Astrocyte (in vitro differentiated cells and primary cell): ENCODE results near the gene EML3. TPM values are rescaled to one million over a fixed set of nuclear protein-coding genes. Genes with fewer than 3 reads are reported as not detected.
A peak's percentile ranks its signal among the peaks of the same experiment; 100 is the strongest.

Source experiments
- DNase-seq: peaks from one replicate; pipeline ENCODE4 v3.0.0-alpha.2; 2010; ENCODE audit warnings: low read depth
- FAIRE-seq: peaks from 2 replicates; lab custom pipeline; 2011; peaks lifted over from hg19 to GRCh38; lab: Jason Lieb, UNC
- H2AFZ ChIP-seq: 2 replicates; pipeline ENCODE4 v1.6.0; 2012; ENCODE audit warnings: low read depth, low read length, inconsistent platforms
- H3K27ac ChIP-seq: 2 replicates; pipeline ENCODE4 v1.5.1; 2011; ENCODE audit warnings: low read depth, low read length, inconsistent platforms
- H3K27me3 ChIP-seq: 2 replicates; pipeline ENCODE4 v1.6.0; 2011; ENCODE audit warnings: low read length, inconsistent platforms; ENCODE audit not compliant: insufficient read depth
- H3K36me3 ChIP-seq: 2 replicates; pipeline ENCODE4 v1.5.1; 2011; ENCODE audit warnings: low read length, inconsistent platforms; ENCODE audit not compliant: insufficient read depth
- H3K4me1 ChIP-seq: 2 replicates; pipeline ENCODE4 v1.5.1; 2011; ENCODE audit warnings: low read length, inconsistent platforms; ENCODE audit not compliant: insufficient read depth
- H3K4me2 ChIP-seq: 2 replicates; pipeline ENCODE4 v1.6.0; 2012; ENCODE audit warnings: low read length, inconsistent platforms
- H3K4me3 ChIP-seq: 2 replicates; pipeline ENCODE4 v1.5.1; 2011; ENCODE audit warnings: low read depth, mild to moderate bottlenecking, low read length, inconsistent platforms; ENCODE audit not compliant: insufficient read depth
- H3K79me2 ChIP-seq: 2 replicates; pipeline ENCODE4 v1.6.0; 2012; ENCODE audit warnings: mild to moderate bottlenecking, low read length, inconsistent platforms; ENCODE audit not compliant: insufficient read depth
- H3K9ac ChIP-seq: 2 replicates; pipeline ENCODE4 v1.6.0; 2012; ENCODE audit warnings: mild to moderate bottlenecking, low read length, inconsistent platforms
- H3K9me3 ChIP-seq: 2 replicates; pipeline ENCODE4 v1.5.1; 2012; ENCODE audit warnings: low read depth, mild to moderate bottlenecking, low read length, inconsistent platforms; ENCODE audit not compliant: insufficient read depth
- H4K20me1 ChIP-seq: 2 replicates; pipeline ENCODE4 v1.6.0; 2012; ENCODE audit warnings: low read length, inconsistent platforms; ENCODE audit not compliant: insufficient read depth
- H3K27ac Mint-ChIP-seq: one replicate; pipeline ENCODE4 v1.8.0; 2021; ENCODE audit warnings: mild to moderate bottlenecking, mixed read lengths; ENCODE audit not compliant: unreplicated experiment
- H3K27me3 Mint-ChIP-seq: one replicate; pipeline ENCODE4 v1.8.0; 2021; ENCODE audit warnings: low read depth, mixed read lengths; ENCODE audit not compliant: unreplicated experiment
- H3K36me3 Mint-ChIP-seq: one replicate; pipeline ENCODE4 v1.8.0; 2021; ENCODE audit warnings: low read depth, mixed read lengths; ENCODE audit not compliant: unreplicated experiment
- H3K4me1 Mint-ChIP-seq: one replicate; pipeline ENCODE4 v1.8.0; 2021; ENCODE audit warnings: low read depth, mixed read lengths; ENCODE audit not compliant: unreplicated experiment
- H3K4me3 Mint-ChIP-seq: one replicate; pipeline ENCODE4 v1.8.0; 2021; ENCODE audit warnings: mild to moderate bottlenecking, moderate library complexity, mixed read lengths; ENCODE audit not compliant: unreplicated experiment
- H3K9me3 Mint-ChIP-seq: one replicate; pipeline ENCODE4 v1.8.0; 2021; ENCODE audit warnings: mild to moderate bottlenecking, mixed read lengths; ENCODE audit not compliant: unreplicated experiment
- EZH2 ChIP-seq: IDR thresholded peaks from 2 replicates; pipeline ENCODE4 v1.6.1; 2012; ENCODE audit warnings: mild to moderate bottlenecking, low read length, inconsistent platforms; ENCODE audit not compliant: insufficient read depth
- total RNA-seq: library from RNA; stranded (reverse); gene quantifications from 2 replicates; pipeline ENCODE4 v1.2.1, GENCODE V29; 2021
- TF ChIP-seq, protein P1 (sequence below): IDR thresholded peaks from 2 replicates; pipeline ENCODE4 v1.5.1; 2011; ENCODE audit warnings: low read depth, mild to moderate bottlenecking, inconsistent platforms, low read length, moderate library complexity; ENCODE audit not compliant: insufficient read depth

EML3 gene
- total RNA-seq, 1 donor from 2014 or later, result 25.5 TPM

DNA sequence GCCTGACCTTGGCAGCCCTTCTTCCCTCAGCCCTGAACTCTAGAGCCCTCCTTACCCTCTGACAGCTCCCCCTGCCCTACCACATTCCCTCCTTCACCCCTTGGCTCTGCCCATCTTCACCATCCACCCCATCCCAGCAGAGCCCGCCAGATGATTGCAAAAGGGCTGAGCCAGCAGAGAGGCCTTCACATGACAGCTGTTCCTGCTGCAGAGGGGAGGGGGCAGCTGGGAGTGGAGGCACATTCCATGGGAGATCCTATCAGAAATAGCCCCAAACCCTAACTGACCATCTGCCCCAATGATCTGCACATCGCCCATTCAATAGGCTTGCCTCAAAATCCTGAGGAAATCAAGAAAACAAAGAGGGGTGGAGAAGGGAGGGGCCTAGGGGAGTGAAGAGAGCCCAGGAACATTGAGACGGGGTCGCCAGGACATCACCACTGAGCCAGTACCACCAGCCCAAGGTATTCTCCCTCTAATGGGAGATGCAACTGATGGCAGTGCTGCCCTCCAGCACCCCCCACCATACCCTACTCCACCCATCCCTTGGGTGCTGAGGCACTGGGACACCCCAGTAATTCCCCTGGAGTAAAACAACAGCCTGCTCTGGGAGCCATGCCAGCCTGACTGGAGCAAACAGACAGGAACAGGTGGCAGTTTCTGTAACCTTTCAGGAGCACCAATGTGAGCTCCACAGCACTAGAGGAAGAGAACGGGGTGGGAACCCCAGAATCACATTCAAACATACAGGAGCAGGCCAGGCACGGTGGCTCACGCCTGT, 58.0 kb downstream of the EML3 start:
- peaks cover 11% of the 10 kb centered on the region for H3K36me3 ChIP-seq
- H3K4me1 Mint-ChIP-seq, result peaks cover 60% of the 10 kb centered on the region
- peaks cover 12% of the 10 kb centered on the region for H3K36me3 Mint-ChIP-seq
- peaks cover 26% of the 10 kb centered on the region for H4K20me1 ChIP-seq
- FAIRE-seq, result no peak
- peak overlapping the region; percentile 93 for H3K4me2 ChIP-seq
- peak overlapping the region; percentile 91 for H3K27ac Mint-ChIP-seq
- no peak overlapping the region for H2AFZ ChIP-seq
- peak overlapping the region; percentile 97 for H3K27ac ChIP-seq
- H3K9me3 ChIP-seq, result no peaks in the 10 kb centered on the region
- H3K4me1 ChIP-seq, result peaks cover 68% of the 10 kb centered on the region
- H3K79me2 ChIP-seq, result peaks cover 14% of the 10 kb centered on the region
- no peaks in the 10 kb centered on the region for H3K27me3 ChIP-seq
- DNase-seq, result no peak
- no peaks in the 10 kb centered on the region for H3K27me3 Mint-ChIP-seq
- no peak overlapping the region for H3K4me3 ChIP-seq
- TF ChIP-seq, protein P1, sequence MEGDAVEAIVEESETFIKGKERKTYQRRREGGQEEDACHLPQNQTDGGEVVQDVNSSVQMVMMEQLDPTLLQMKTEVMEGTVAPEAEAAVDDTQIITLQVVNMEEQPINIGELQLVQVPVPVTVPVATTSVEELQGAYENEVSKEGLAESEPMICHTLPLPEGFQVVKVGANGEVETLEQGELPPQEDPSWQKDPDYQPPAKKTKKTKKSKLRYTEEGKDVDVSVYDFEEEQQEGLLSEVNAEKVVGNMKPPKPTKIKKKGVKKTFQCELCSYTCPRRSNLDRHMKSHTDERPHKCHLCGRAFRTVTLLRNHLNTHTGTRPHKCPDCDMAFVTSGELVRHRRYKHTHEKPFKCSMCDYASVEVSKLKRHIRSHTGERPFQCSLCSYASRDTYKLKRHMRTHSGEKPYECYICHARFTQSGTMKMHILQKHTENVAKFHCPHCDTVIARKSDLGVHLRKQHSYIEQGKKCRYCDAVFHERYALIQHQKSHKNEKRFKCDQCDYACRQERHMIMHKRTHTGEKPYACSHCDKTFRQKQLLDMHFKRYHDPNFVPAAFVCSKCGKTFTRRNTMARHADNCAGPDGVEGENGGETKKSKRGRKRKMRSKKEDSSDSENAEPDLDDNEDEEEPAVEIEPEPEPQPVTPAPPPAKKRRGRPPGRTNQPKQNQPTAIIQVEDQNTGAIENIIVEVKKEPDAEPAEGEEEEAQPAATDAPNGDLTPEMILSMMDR, result no peak
- no peak for TF ChIP-seq EZH2
- peak overlapping the region; percentile 64 for H3K4me3 Mint-ChIP-seq
- peak overlapping the region; percentile 88 for H3K9ac ChIP-seq
- no peaks in the 10 kb centered on the region for H3K9me3 Mint-ChIP-seq

DNA sequence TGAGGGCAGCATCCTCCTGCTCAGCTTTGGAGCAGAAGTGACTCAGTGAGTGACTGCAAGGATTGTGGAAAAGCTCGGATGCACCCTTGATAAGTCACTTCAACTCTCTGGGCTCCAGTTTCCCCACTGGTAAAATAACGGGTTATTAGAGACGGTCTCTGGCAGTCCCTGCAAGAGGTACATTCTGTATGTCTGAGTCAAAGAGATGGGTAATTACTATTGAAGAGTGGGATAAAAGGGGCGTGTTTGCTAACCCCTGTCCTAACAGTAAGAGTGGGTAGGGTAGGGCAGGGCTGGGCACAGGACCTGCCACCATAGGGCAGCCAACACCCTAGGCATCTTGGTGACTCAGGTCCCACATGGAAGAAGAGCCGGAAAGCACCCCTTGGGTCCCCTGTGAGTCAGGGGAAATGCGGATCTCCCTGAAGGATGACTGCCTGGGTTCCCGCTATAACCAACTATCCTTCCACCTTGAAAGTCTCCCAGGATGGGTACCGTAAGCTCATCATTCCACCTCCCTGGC, 58.7 kb downstream of the EML3 start:
- peak overlapping the region; percentile 88 for H3K9ac ChIP-seq
- Mint-ChIP-seq H3K27ac (peak overlapping the region; percentile 91), H3K27me3 (no peaks in the 10 kb centered on the region), H3K36me3 (peaks cover 6% of the 10 kb centered on the region), H3K4me1 (peaks cover 54% of the 10 kb centered on the region), H3K4me3 (peak overlapping the region; percentile 64), H3K9me3 (no peaks in the 10 kb centered on the region)
- no peaks in the 10 kb centered on the region for H3K9me3 ChIP-seq
- peak overlapping the region; percentile 34 for H3K4me3 ChIP-seq
- no peaks in the 10 kb centered on the region for H3K27me3 ChIP-seq
- FAIRE-seq, result peak; percentile 41
- H2AFZ ChIP-seq, result peak overlapping the region; percentile 19
- peak; percentile 90 for DNase-seq
- TF ChIP-seq, protein P1, result no peak
- TF ChIP-seq EZH2, result no peak
- peak overlapping the region; percentile 97 for H3K27ac ChIP-seq
- peaks cover 4% of the 10 kb centered on the region for H3K36me3 ChIP-seq
- peaks cover 20% of the 10 kb centered on the region for H4K20me1 ChIP-seq
- H3K4me1 ChIP-seq, result peaks cover 64% of the 10 kb centered on the region
- peak overlapping the region; percentile 93 for H3K4me2 ChIP-seq
- H3K79me2 ChIP-seq, result peaks cover 9% of the 10 kb centered on the region
